Left renal pelvis (tissue), 4 donors: ENCODE data around the gene NOTCH1. TPM values are rescaled to one million over a fixed set of nuclear protein-coding genes. Genes with fewer than 3 reads are reported as not detected.
A peak's percentile ranks its signal among the peaks of the same experiment; 100 is the strongest.

Experiments used
- DNase-seq, 4 donors: peaks; one replicate each; pipeline ENCODE4 v3.0.0-alpha.2; 2013; ENCODE audit warnings: low read depth in 4 of 4, low spot score in 3 of 4
- polyA plus RNA-seq, 4 donors: library from polyadenylated mRNA; unstranded; fragments of 120-200 nt; gene quantifications; one replicate each; pipeline ENCODE4 v1.2.1, GENCODE V29; 2013; ENCODE audit not compliant: insufficient read length in 4 of 4

Gene NOTCH1
- polyA plus RNA-seq, 4 donors = 15.8 to 39.3 (median 25.7) TPM

DNA sequence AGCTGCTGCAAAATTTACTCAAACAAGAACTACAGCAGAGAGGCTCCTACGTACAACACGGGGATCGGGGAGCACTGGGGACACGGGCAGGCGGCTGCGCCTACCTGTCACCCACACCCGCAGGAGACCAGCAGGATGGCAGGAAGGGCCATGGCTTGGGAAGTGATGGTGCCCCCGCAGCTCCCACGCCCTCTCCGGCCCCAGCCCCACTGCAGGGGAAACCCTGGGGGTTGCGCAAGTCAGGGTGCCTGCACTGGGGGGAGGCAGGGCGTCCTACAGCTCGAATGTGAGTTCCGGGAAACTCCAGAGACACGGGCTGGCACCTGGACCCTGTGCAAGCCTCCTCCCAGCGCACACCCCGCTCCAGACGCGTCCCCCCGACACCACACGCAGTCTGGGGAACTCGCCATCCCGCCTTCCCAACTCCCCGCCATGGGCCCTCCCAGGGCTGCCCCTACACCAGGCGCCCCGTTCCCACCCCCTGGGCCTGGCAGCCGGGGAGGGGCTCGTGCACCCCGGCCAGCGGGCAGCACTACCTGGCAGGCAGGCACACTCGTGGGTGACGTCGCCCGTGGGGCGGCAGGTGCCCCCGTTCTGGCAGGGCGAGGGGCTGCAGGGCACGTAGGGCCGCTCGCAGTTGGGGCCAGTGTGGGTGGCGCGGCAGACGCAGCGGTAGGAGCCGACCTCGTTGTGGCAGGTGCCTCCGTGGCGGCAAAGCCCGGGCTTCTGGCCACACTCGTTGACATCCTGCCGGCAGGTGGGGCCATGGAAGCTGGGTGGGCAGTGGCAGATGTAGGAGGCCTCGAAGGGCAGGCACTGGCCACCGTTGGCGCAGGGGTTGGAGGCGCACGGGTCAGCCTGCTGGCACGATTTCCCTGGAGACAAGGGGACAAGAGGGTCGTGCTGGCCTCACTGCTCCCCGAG lies 23.3 kb downstream of the NOTCH1 start:
- no peak for DNase-seq

DNA sequence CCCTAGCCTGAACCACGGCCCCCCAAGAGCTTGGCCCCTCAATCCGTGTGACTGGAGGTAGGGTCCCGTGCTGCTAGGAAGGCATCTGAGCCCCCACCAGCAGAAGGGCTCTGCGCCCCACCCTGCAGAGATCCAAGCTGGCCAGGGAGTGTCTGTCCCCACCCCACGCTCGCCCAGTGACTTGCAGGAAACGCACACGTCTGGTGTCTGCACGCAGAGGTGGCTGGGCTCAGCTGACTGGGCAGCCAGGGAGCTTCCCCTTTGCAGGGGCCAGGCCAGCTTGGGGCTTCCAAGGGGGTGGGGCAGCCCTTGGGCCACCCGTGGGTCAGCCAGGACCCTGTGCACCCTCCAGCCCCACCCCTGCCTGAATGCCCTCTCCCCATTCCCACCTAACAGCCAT lies 24.3 kb downstream of the NOTCH1 start:
- DNase-seq = no peak

DNA sequence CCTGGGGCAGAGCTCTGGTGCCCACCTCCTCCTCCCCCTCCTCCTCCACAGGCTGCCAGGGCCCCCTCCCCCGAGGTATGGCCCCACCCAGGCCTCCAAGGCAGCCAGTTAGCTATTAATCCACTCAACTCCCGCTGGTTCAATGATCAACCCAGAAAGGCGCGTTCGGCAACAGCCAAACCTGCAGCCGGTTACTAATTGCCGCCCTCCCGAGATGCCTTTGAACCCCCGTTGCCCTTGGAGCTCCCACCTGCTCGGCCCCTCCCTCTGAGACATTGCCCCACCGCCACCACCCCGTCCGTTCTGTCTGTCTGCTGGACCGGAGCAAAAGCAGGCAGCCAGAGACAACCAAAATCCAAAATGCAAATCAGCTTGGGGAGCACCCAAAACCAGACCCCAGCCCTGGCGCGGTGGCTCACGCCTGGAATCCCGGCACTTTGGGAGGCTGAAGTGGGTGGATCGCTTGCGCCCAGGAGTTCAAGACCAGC lies 25.8 kb downstream of the NOTCH1 start:
- peak in 3 of 4 donors; percentile 65 to 76 (median 67) for DNase-seq

DNA sequence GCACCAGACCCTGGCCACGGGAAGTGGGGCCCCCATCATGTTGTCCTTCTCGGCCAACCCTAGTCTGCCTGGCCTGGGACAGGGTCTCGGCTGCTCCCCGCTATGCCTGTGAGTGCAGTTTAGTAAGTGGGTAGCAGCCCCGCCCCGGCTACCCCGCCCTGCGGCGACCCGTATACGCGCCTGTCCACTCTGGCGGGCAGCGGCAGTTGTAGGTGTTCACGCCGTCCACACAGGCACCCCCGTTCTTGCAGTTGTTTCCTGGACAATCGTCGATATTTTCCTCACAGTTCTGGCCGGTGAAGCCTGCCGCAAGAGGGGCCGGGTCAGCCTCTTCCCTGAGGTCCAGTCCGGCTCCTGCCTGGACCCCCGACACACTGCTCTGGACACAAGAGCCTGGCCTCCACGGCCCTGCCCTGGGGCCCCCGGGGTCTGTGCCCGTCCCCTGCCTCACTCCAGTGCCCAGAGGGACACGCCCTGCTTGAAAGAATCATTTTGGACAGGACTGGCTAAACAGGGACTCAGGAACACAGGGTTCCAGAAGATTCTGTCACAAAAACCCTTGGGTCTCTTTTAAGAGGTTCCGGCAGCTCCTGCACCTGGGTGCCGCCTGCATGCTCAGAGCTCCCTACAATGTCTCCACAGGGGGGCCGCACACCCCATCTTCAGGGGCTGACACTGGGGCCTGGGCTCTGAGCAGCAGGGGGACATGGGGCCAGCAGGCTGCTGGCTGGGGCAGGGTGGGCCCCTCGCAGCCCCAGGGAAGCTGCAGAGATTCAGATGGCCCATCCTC lies 26.4 kb downstream of the NOTCH1 start:
- DNase-seq = no peak

DNA sequence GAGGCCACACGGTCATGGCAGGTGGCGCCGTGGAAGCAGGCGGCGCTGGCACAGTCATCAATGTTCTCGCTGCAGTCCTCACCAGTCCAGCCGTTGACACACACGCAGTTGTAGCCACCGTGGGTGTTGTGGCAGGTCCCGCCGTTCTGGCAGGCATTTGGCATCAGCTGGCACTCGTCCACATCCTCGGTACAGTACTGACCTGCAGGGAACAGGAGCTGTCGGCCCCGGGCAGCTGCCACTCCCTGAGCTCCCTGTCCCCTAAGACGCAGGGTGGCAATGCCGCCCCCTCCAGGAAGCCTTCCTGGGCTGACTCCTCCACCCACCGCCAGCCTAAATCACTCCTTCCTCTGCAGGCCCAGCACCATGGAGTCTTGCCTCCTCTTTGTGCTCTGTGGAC lies 27.2 kb downstream of the NOTCH1 start:
- DNase-seq = no peak

DNA sequence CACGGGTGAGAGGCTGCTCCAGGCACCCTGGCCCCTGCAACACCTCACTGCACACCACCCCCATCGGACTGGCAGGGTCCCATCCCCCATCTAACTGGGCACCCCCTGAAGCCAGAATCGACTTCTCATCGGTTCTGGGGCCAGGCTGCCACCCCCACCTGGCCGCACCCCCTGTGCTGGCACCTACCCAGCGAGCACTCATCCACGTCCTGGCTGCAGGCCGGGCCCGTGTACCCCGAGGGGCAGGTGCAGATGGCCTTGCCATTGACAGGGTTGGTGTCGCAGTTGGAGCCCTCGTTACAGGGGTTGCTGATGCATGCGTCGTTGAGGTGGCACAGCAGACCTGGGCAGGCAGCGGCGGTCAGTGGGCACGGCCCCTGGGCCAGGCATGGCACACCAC lies 27.9 kb downstream of the NOTCH1 start:
- no peak for DNase-seq

DNA sequence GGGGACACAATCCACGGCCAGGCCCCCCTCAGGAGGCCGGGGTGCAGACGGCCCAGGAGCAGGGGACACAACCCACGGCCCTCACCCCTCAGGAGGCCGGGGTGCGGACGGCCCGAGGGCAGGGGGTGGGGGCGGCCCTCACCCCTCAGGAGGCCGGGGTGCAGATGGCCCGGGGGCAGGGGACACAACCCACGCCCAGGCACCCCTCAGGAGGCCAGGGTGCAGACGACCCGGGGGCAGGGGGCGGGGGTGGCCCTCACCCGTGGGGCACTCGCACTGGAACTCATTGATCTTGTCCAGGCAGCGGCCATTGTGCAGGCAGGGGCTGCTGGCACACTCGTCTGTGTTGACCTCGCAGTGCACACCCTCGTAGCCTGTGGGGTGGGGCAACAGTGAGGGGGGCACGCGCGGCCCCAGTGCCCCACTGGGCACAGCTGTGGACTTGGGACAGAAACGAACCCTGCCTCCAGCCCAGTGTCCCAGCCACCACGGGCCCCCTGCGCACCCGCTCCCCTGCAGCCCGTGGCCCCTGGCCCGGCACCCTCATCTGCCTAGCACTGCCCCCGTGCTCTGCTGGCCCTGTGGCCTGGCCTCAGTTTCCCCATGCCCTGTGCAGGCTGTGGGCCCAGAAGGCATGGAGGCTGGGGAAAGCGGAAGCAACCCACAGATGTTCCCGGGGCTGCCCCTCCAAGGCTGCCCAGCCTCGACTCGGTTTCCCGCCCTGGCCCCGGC lies 28.7 kb downstream of the NOTCH1 start:
- DNase-seq = no peak

DNA sequence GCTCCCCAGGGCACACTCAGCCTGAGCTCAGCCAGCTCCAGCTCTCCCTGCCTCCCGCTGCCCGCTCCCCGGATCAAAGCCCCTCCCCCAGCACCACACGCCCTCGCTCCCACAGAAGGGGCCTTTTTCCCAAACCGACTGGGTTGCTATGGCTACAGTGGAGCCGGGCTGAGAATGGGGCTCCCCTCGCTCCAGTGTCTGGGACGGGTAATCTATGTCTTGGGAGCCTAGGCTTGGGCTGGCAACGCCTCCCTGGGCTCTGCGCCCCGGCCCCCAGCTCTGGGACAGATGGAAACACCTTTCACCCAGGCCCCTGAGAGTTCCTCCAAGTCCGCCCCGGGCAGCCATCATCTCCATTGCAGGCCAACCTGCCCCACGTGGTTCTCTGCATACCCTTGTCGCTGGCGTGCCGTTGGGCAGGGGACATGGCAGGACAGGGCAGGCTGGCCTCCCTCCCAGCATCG lies 29.6 kb downstream of the NOTCH1 start:
- no peak for DNase-seq

DNA sequence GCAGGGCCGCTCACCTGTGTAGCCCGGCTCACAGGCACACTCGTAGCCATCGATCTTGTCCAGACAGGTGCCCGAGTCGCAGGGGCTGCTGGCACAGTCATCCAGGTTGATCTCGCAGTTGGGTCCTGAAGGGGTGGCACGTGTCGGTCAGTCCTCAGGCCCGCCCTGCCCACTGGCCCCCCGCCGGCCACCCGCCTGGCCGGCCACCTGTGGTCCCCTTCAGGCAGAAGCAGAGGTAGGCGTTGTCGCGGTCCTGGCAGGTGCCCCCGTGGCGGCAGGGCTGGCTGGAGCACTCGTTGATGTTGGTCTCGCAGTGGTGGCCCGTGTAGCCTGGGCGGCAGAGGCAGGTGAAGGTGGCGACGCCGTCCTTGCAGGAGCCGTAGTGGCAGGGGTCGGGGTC lies 30.6 kb downstream of the NOTCH1 start:
- DNase-seq = no peak

DNA sequence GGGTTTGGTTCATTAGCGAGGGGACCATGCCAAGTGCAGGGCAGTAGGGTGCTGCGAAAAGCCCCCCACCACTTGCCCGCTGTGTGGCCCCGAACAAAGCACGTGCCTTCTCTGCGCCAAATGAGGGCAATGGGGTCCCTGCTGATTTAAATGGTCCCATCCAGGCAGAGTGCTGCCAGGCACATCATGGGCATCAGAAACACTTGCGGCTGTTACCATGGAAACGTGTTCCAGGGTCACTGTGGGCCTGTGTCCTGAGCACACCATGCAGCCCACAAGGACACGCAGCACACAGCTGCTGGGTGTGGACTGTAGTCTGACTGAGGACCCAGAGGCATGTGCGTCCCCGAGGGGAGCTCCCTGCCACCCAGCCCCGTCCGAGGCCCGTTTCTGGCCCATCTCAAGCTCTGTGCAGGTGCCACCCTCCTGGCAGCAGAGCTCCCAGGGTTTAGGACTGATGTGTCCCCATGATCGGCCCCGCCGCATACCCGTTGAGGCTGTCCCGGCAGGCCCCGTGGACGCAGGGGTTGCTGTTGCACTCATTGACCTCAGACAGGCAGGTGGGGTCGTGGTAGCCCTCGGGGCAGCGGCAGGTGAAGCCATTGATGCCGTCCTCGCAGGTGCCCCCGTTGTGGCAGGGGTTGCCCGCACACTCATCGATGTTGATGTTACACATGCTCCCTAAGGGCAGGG lies 31.7 kb downstream of the NOTCH1 start:
- no peak for DNase-seq

DNA sequence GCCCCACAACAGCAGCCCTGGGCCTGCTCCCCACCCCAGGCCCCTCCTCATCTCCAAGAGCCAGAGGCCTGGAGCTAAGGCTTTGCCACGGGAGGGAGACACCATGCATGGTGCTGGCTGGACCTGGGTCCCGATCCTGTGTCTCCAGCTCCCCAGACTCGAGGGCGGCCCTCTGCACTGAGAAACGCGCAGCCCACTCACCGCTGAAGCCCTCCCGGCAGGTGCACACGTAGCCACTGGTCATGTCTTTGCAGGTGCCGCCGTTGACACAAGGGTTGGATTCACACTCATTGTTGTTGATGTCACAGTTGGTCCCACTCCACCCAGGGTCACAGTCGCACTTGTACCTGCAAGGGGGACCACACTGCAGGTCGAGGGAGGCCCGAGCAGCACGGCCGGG lies 32.7 kb downstream of the NOTCH1 start:
- DNase-seq = no peak

DNA sequence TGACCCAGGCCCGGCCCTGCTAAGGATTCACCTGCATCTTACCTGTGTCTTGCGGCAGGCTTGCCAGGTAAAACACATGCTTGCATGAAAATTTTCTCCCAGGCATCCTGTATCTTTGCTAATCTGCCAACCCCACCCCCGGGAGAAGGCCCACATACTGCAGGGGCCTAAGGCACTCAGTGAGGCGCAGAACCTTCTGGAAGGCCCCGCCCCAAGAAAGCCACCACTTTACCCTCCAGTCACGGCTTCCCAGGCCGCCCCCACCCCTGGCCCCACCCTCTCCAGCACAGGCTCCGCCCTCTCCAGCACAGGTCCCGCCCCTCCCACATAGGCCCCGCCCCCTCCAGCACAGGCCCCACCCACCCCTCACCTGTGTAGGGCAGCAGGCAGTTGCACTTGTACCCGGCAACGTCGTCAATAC lies 33.2 kb downstream of the NOTCH1 start:
- no peak for DNase-seq

DNA sequence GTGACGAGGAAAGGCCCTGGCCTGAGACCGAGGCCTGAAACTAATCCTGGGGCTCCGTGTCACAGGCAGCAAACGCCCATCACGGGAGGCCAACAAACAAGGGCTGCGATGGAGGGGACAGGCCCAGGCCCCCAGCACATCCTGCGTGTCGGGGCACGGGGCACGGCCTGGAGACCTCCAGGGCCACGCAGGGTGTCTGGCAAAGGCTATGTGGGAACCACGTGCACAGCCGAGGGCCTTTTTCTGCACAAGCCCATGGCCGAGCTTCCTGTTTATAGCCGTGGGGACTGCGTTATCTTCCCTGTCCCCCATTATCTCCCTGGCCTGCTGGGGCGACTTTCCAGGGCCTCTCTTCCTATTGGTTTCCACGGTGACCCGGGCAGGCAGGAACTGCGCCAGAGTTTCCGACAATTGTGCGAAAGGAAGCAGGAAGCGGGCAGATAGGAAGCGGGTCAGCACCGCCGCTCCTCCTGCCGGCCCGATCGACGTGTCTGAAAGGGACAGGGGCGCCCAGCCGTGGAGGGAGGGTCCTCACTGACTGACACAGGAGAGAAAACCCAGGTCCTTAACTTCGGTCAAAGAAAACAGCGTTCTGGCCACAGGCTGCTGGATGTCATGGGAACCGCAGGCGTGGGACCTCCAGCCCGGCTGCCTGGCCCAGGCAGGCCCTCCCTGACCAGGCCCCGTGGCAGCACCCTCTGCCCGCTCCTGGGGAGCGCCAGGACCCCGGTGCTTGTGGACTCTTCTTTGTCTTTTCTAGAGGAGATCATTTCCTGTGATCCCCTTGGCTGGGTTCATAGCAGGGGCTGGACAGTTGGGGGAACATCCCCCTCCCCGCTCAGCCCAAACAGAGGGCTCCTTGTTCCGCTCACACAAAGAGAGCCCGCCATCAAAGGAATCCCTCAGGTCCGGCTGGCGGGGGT lies 33.9 kb downstream of the NOTCH1 start:
- no peak for DNase-seq

DNA sequence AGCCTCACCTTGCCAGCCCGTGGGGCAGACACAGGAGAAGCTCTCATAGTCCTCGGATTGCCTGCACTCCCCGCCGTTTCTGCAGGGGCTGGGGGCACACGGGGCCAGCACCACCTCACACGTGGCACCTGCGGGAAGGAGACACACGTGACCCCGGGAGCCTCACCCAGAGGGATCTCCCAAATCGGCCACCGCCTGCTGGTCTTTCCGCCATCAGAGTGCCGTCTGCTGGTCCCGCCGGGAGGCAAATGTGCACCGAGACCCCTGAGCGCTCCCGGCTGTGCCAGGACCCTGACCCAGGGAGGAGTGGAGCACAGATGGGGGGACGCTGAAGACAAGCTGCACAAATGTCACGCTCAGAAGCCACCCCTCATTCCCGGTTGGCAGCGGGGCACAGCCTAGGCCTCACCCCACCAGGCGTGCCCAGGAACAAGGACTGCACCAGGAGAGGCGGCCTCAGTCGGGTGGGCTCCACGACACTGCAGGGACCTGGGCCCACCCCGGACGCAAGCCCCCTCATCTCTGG lies 34.6 kb downstream of the NOTCH1 start:
- no peak for DNase-seq

DNA sequence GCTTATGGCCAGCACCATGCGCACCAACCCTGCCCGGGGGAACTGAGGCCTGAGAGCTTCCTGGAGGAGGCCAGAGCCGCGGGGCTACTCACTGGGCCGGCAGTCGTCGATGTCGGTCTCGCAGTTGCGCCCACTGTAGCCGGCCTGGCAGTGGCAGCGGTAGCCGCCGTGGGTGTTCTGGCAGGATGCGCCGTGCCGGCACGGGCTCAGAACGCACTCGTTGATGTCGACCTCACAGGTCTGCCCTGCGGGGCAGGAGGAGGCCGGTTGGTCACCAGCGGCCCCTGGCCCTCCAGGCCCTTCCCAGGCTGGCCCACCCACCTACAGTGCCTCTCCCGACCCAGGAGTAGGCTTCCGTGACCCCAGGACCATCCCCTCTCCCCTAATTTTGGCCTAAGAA lies 35.3 kb downstream of the NOTCH1 start:
- no peak for DNase-seq

DNA sequence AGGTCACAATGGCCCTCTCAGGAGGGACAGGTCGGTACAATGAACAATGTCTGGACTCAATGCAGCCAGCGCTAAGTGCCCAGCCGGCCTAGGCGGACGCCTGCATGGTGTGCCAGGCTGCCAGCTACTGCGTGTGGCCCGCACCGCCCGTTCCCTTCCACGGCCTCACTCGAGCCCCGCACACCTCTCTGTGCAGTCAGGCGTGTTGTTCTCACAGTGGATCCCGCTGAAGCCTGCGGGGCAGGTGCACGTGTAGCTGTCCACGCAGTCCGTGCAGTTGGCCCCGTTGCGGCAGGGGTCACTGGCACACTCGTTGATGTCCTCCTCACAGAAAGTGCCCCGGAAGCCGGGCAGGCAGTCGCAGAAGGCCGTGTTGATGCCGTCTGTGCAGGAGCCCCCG lies 36.3 kb downstream of the NOTCH1 start:
- no peak for DNase-seq

DNA sequence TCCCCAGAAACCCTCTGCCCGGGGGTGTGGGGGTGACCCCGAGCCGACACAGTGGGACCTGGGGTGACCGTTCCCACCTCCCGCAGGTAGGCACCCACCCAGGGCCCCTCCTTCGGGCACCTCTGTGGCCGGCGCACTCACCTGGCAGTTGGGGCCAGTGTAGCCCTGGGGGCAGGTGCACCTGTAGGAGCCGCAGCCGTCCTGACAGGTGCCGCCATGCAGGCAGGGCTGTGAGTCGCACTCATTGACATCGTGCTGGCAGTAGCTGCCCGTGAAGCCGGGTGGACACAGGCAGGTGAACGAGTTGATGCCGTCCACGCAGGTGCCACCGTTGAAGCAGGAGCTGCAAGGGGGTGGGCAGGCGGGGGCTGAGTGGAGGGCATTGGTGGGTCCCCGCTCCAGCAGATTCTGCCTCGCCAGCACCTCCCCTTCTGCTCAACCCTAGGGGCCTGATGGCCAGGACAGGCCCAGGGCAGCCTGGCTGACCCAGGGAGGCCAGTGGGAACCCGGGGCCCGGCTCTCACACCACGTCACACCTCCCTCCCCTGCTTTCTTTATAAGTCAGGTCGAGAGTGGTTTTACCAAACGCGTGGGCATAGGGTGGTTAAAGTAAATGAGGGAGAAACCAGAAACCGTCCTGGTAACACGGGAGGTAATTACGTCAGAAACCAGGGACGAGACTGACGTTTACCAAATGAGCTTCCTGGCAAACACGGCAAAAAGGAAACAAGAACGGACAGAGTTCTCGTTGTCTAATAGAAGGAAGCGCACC lies 36.9 kb downstream of the NOTCH1 start:
- no peak for DNase-seq

DNA sequence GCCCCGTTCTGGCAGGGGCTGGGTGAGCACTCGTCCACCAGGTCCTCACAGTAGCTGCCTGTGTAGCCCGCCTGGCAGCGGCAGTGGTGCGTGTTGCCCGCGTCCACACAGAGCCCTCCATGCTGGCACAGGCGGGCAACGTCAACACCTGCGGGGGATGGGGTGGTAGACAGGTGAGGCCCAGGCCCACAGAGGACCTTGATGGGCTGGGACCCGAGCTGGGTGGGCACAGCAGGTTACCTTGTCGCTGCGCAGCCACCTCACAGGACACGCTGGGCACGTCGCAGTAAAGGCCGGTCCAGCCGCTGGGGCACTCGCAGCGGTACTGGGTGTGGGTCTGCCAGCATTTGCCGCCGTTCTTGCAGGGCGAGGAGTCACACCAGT lies 37.9 kb downstream of the NOTCH1 start:
- DNase-seq = no peak
